Right lung (tissue), 5 donors: ENCODE results near the gene STX3. TPM values are rescaled to one million over a fixed set of nuclear protein-coding genes. Genes with fewer than 3 reads are reported as not detected.
"Not testable (repeated sequence)": the region's sequence is repeated elsewhere in the genome, so short reads cannot be mapped to it uniquely, and the experiment has no call there.

Experiments
- DNase-seq, 2 donors: peaks; one replicate each; pipeline ENCODE4 v3.0.0-alpha.2; 2013
- polyA plus RNA-seq, 5 donors: library from polyadenylated mRNA; unstranded; fragments of 120-200 nt; gene quantifications; one replicate each; pipeline versions ENCODE4 v1.2.1 to v1.2.3, GENCODE V29; 2013; ENCODE audit warnings: inconsistent platforms in 1 of 5, low replicate concordance in 1 of 5; ENCODE audit not compliant: insufficient read length in 5 of 5, insufficient read depth in 1 of 5

STX3 gene
- polyA plus RNA-seq, 5 donors: 20.6 to 30.6 (median 29.3) TPM

DNA sequence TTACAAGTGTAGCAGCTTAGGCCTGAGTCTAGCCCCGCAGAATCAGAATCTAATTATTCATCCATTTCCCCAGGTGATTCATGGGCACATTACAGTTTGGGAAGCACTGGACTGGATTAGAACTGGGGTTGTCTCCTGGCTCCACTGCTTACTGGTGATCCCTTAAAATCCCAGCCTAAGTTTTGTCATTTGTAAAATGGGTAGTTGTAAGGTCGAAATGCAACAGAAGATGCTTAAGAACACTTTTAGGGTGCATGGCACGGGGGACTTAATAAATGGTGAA lies 1.3 kb downstream of the STX3 start:
- no peak for DNase-seq

DNA sequence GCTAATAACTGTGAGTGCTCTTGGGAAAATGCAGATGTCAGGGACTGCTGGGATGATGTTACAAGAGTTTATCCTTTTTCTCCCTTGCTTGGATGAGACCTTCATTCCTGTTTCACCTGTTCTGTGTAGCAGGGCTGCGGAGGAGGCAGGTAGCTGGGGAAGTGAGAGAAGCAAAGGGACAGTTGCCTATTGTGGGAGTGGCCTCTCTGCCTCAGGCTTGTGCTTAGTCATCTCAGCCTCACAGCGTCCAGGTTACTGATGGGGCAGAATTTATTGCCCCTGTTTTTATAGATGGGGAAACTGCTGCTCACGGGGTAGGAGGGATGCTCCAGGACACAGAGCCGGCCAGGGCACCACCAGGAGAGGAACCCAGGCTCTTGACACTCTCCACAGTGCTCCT lies 1.7 kb downstream of the STX3 start:
- no peak for DNase-seq

DNA sequence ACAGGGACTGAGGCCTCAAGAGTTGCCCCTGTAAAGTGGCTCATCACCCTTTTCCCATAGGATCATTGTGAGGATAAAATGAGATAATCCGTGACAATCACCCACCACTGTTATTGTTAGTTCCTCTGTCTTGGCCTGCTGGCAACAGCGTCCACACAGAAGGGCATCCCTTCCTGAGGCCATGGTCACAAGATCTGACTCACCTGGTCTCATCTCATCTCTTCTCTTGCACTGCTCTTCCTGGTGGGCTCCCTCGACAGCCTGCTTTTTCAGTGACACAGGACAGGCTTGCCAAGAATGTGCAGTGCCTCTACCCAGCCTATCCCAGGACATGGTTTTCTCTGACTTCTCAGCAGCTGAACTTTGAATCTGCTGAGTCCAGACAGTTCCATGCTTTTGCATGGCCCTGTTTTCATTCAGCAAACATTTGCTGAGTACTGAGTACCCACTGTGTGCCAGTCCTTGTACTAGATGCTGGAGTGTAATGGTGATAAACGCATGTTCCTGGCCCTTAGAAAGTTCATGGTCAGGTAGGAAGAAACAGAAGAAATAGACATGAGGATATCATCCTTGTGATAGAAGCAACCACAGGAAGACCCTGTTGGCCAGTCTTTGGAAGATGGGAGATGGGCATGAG lies 3.3 kb downstream of the STX3 start:
- no peak for DNase-seq

DNA sequence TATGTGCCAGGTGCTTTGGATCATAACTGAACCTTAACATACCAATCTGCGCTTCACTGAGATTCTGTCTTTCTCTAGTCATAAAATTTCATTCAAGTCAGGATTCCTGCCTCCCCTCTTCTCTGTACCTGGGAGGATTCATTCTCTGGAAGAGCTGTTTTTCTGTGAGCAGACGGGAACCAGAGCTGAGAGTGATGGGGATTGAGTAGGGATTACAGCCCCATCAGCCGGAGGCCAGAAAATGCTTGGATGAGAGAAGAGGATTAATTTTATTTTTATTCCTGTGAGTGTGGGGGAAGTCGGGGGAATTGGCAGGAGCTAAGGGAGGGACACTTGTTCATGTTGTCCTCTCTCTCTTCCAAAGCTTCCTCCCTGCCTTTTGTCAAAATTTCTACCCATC lies 4.7 kb downstream of the STX3 start:
- no peak for DNase-seq

DNA sequence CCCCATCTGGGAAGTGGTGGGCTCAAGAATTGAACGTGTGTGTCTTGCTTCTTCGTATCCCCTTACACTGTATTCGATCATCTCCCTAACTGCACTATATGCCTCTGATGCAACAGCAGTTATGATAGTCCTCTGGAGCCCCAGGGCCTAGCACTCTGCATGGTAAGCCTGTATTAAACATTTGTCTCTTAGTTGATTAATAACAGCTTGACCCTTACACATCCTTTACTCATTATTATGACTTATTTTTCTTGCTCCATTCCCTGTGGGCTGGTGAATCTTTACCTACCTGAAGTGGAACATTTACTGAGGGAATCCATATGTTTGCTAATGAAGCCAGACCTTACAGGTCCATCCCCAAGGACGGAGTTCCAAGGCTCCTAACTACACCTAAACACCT lies 5.6 kb downstream of the STX3 start:
- DNase-seq: no peak

DNA sequence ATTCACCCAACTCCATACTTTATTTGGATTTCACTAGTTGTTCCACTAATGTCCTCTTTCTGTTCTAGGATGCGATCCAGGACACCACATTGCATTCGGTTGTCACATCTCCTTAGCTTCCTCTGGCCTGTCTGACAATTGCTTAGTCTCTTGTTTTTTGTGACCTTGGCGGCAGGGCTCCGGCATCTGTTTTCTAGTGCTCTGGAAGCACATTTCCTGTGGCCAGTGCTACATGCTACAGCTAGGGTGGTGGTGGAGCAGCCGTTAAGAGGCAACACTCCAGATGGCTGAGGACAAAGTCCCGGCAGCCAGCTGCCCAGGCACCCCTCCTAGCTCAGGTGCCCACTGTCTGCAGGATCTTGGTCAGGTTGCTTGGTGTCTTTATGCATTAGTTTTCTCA lies 6.8 kb downstream of the STX3 start:
- DNase-seq: no peak

DNA sequence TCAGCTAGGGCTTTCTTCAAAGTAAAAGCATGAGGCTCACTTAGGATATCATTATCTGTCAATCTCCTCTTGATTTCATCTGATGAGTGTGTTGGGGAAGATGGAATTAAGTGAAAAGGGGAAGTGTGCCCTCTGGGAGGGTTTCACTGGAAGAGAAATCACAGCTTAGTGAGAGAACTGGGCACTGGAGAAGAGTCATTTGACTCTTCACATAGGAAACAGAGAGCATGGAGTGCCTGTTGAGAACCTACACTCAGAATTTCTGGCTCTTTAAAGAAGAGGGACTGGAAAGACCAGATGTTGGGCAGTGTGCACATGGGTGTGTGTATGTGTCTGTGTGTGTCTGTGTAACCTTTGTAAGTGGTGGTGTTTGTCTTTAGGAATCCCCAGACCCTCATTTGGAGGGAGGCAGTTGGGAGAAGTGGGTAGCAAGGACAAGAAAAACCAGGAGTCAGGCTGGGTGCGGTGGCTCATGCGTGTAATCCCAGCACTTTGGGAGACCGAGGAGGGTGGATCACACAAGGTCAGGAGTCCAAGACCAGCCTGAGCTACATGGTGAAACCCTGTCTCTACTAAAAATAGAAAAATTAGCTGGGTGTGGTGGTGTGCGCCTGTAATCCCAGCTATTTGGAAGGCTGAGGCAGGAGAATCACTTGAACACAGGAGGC lies 10.0 kb downstream of the STX3 start:
- no peak for DNase-seq

DNA sequence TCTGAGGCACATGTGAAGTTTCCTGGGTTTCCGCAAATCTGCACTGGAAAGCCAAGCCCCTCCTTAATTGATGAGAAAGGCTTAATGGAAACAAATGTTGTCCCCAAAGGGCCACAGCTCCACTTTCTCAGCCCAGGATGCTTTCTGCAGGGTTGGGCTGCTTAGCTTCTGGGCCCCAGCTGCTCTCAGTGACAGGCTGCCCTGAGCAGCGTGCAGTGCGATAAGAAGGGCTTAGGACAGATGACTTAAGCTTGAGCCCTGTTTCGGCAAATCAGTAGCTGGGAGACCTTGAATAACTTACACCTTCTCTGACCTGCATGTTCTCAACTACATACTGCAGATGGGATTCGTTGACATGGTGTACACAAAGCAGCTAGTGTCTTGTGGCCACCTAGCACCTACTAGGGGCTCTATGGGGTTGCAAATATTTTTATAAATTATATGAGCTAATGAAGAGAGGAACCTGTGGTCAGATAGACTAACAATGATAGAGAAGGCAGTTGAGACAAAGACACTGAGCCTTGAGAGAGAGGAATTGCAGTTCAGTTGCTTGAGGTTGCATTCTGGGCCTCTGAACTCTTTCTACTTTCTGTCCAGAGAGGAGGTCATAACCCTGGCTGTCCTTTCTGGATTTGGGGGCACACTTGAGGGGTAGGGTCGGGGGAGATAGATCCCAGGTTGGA lies 11.5 kb downstream of the STX3 start:
- DNase-seq: no peak

DNA sequence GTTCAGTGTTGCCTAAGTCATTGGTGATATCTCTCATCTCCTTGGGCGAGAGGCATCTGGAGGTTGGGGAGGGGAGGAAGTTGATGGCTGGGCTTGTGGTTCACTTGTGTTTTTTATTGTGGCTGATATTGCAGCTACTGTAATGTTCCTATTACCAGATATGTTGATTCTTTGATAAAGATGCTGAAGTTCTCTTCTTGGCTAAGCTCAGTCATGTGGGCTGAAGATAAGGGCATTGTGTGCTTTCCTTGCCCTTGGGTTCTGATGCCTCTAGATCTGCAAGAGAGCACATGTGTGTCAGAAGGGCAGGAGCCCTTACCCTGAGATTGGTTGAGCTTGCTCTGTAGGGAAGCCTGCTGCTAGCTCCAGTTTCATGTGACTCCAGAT lies 12.0 kb downstream of the STX3 start:
- DNase-seq: no peak

DNA sequence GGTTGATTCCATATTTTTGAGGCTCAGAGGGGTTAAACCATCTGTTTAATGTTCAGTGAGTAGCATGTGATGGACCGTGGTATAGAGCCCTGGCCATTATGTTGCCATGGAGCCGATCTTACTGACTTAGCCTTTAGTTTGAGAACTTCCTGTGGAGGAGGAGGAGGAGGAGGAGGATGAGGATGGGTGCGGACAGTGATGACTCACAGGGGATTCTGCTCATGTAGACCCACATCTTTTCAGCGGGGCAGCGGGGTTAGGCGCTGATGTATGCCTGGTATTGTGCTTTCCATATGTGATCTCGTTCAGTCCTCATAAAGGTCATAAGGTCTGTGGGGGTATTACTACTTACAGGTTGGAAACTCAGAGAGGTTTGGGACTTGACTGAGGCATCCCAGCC lies 13.9 kb downstream of the STX3 start:
- no peak for DNase-seq

DNA sequence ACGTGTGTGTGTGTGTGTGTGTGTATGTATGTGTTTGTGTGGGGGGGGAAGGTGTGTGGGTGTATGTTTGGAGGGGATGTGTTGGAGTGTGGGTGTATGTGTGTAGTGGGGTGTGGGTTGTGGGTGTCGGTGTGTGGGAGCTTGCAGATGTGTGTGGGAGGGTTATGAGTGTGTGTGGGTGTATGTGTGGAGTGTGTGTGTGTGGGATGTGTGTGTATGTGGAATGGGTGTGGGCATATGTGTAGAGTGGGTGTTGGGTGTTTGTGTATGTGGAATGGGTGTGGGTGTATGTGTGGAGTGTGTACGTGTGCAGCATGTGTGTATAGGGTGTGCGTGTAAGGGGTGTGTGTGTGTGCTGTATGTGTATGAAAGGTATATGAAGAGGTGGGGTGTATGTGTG lies 14.7 kb downstream of the STX3 start:
- DNase-seq: no peak

DNA sequence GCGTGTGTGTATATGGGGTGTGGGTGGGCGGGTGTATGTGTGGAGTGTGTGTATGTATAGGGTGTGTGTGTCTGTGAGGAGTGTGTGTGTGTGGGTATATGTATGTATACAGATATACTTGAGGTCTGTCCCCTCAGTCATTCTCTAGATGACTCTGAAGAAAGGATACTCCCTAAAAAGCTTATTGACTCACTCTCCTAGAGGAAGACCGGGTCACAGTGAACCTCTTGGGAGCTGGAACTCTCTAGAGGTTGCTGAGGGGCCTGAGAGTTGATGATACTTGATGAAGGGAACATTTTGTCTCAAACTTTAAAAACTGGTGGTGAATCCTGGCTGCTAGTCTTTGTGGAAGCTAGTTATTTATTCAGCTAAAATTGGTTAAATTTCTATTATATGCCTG lies 15.1 kb downstream of the STX3 start:
- DNase-seq: no peak

DNA sequence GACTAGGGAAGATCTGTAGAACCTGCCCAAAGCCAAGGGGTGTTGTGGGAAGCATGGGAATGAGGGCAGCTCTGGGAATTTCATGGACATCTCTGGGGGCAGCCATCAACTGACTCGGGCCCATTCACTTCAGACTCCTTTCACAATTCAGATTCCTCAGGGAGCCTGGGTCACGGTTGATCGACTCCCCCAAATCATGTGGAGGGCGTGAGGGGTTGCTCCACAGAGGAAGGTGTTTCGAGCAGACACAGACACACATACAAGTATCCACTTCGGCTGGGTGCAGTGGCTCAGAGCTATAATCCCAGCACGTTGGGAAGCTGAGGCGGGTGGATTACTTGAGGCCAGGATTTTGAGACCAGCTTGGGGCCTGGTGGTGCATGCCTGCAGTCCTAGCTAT lies 15.7 kb downstream of the STX3 start:
- no peak for DNase-seq

DNA sequence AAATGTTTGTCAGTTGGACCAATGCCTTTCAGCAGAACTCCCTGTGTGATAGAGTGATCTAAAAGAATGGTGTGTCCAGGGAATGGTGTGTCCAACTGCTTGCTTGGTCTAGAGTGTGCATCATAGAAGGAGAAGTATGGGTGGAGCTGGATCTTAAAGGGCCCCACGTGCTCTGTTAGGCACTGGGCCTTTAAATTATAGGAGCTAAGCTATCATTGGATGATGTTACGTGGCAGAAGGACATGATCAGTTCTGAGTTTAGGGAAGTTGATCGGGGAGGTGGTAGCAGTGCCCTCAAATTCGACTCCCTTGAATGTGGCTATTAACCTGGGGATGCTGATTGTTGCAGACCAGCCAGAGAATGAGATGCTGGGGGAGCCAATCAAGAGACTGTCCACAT lies 16.4 kb downstream of the STX3 start:
- no peak for DNase-seq

DNA sequence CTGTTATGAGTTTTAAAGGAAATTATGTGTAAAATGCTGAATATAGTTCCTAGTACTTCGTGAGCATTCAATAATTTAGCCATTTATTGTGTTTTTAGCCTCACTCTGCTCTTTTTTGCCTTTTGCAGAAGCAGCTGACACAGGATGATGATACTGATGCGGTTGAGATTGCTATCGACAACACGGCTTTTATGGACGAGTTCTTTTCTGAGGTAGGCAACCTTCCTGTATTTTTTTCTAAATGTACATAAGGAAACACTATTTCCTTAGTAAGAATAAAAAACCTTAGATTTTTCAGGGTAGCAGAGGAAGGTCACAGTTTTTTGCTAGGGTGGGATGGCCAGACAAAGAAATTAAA lies 17.9 kb downstream of the STX3 start:
- no peak for DNase-seq

DNA sequence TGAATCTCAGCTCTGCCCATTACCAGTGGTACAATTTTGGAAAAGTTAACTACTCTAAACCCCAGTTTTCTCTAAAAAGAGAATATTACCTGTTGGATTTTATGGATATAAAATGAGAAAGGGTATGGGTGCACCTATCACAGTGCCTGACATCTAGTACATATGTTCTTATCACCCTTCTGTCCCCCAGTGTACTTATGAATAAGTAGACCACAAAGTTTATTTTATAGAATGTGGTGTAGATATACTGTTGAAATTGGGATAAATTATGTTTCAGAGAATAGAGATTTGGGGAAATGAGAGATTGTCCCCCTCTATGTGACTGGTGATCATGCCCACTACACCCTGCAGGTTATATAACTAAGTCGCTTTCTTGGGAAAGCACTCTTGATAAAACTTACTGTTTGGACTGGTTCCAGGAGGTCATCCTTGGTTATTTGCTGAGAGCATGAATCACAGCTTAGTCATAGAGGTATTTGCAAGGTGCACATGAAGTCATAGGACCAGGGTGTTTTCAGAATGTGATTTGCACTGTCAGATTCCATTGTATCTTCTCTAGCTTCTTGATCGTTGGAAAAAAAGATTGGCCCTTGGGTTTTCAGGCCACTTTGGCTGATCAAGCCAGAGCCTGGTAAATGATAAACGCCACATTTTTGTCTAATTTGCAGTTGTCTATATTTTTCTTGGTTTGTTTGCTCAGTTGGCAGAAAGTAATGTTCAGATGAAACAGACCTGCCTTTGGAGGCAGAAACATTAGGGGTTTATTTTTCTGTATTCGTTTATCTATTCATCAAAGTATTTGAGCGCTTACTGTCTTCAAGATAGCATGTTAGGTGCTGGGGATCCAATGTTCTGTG lies 21.3 kb downstream of the STX3 start:
- DNase-seq: no peak

DNA sequence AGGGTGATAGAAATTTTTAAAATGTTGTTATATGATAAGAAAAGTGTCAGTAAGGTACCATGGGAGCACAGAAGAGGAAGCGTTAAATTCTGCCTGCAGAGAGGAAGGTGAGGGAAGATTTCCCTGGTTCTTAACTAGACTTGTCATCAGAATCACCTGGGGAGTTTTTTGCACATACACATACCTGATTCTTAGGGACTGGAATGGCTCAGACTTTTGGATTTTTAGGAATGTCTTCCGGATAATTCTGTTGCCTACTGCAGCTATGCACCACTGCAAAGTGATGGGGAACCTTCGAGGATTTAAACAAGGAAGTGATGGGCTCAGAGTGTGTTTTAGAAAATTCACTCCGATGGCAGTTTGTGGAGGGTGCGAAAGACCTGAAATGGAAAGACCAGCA lies 21.9 kb downstream of the STX3 start:
- no peak for DNase-seq

DNA sequence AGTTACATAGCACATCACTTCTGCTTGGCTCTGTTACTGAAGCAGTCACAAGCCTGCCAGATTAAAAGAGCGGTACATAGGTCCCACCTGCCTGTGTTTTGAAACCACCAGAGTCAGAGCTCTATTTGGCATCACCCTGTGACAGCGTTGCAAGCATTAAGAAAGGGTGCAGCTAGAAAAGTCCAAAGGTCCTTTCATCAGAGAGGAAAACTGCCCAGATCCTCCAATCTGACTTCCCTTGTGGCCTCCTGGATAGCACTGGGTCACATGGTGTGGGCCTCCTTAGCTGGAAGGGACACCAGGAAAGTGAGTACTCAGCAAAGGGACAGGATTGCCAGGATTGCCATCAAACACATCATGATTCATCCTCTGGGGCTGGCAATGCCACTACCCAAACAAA lies 22.9 kb downstream of the STX3 start:
- DNase-seq: no peak

DNA sequence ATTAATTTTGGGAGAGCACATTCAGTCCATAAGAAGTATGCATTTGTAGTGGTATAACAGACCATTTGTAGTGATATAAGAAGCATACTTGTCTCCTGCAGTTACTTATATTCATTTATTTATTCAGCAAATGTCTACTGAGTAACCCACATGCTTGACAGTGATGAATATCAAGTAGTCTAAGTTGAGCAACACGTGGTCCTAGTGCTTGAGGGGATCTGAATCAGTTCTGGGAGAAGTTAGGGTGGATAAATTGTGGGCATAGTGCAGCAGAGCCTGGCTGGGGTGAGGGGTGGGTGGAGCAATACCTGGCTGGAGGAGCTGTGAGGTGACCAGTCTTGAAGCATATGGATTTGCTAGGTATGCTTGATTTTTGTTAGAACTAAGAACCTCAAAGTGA lies 24.3 kb downstream of the STX3 start:
- no peak for DNase-seq

DNA sequence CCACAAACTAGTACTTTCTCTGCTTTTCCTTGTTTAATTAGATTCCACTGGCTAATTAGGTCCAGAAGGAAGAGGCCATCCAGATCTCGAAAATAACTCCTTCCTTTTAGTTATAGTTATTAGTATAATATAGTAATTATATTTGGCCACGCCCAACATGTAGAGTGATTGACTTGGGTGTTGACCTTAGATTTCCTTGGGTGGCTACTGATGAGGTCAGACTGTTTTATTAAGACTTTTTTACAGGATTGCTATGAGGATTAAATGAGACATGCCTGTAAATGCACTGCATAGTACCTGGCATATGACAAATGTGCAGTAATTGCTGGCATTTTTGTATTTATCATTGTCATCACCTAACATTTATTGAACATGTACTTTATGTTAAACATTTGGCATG lies 26.9 kb downstream of the STX3 start:
- DNase-seq: no peak

DNA sequence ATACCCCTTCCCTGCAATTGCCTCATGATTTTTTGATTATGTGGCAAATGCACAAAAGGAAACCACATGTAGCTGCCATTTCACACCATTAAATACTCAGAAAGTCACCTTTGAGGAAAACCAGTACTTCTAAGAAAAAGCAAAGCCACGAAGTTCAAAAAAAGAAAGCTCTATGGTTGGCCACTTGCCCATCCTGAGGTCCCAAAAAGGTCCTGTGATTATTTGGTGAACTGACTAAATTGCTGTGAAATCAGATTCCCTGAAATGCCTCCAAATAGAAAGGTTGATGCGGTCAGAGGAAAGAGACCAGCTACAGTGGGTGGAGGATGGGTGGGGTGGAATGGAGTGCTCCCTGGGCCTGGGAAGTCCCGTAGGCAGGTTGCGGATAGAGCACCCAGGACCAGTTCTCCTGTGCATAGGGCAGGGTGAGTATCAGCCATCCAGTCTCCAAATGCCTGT lies 28.5 kb downstream of the STX3 start:
- no peak for DNase-seq

DNA sequence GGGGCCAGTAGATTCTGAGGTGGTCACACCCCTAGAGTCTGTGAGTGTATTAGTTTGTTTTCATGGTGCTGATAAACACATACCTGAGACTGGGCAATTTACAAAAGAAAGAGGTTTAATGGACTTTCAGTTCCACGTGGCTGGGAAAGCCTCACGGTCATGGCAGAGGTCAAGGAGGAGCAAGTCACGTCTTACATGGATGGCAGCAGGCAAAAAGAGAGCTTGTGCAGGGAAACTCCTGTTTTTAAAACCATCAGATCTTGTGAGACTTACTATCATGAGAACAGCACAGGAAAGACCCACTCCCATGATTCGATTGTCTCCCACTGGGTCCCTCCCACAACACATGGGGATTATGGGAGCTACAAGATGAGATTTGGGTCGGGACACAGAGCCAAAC lies 29.3 kb downstream of the STX3 start:
- not testable (repeated sequence) for DNase-seq

DNA sequence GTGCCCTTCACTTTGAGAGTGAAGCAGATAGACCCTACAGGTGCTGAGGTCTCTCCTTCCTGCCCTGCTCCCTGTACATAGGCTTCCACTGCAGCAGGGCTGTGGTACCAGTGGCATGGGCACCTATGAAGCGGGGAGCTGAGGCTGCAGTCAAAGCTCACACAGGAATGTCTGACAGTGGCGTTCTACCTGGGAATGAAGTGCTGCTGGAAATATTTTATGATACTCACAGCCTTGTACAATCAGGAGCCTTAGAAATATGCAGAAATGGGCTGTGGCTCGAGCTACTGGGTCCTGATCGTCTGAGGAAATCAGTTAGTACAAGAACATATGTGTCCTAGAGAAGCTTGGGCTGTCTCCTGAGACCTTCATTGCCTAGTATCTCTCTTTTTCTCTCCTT lies 30.6 kb downstream of the STX3 start:
- no peak for DNase-seq
